Measurements from ENCODE around the gene DGKD.

DNA sequence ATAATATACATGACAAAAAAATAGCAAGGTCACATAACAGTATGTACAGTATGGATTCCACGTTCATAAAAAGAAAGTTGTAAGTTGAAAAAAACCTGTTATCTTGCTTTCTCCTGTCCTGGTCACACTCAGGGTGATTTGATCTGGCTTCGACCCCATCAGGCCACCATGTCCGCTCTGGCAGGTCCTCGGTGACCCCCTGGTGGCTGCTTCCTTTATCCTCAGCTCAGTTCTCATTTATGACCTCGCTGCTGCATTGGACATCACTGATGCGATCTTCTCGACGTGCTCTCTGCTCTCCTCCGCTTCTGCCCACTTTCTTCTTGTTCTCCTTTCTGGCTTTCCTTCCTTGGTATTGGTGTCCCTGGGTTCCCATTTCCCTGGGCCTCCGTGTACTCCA is 29.7 kb downstream of the DGKD start:
- TF ChIP-seq POLR2AphosphoS5 (IDR thresholded peaks at IDR 0.05) (no peak), CTCF (IDR thresholded peaks at IDR 0.05) (no peak)

Measured in gastroesophageal sphincter (tissue), 3 donors.